GM21423 (cell line): Measurements from ENCODE around the gene C1RL.
A peak's percentile ranks its signal among the peaks of the same experiment; 100 is the strongest.

Experiments
- ATAC-seq: cut with Tn5 transposase; IDR thresholded peaks from one replicate; pipeline ENCODE4 v1.9.1; 2021; ENCODE audit warnings: mild to moderate bottlenecking, moderate library complexity; ENCODE audit not compliant: unreplicated experiment

Gene C1RL

DNA sequence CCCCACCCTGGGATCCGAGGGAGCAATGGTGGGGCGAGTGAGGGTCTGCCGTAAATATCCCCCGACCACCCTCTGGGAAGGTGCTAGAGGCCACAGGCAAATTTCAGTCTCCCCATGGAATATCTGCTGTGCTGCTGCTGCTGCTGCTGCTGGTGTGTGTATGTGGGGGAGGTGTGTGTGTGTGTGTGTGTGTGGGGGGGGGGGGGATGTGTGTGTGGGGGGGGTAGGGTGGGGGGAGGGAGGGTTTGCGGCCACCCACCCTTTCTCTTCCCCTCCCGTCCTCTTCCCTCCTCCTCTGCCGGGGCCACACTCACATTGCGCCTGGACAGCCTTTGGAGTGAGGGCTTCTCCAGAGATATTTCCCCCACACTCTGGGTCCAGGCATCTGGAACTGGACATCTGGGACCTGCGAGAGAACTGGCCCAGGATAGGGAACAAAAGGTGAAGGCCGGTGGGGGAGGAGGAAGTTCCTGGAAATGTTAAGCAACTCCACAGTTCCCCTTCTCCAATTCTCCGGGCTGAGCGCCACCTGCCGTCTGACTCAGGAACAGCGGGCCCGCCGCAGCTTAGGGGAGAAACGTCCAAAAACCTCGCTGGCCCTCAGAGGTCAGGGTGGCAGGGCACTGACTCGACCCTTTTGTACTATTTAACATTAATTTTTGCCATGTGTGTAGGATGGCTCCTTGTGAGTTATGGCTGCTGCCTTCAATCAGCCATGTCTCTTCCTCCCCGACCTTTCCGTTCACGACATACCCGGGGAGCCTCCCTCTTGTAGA lies at the start of gene C1RL:
Gene C1RL, minus strand, starts transcription at position 419 of the 776 bp plus-strand sequence. Its CDS starts 34 bp downstream, at position 385.
- no peak for ATAC-seq

- ATAC-seq: no peak
Observed at GRCh38 chr12:7157391-7157790, 48.4 kb upstream of the C1RL start.

- no peak for ATAC-seq
Observed at GRCh38 chr12:7156259-7157197, 47.5 kb upstream of the C1RL start.

DNA sequence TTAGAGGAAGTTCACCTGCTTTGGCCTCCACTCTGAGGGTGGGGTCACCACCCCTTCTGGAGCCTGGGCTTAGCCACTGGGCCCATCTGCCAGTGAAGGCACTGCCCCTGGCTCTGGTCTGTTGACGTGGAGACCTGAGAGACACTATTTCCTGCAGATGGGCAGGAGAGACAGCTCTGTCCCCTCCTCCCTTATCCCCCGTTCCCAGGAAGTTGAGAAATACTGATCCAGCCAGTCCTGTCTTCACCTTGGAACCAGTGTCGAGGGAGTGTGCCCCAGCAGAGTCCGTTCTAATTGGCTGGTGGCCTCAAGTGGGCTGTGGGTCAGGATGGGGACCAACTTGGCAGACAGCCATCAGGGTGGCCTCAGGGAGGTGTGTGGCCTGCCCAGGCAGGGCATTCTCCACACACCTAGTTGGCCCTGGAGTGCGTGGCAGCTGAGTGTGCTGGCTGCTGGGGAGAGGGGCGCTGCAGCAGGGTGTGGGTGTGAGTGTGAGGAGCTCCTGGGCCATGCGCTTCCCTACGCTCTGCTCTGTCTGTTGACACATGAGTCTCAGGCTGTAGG lies 46.5 kb upstream of the C1RL start:
- ATAC-seq: no peak

- ATAC-seq: no peak
Observed at GRCh38 chr12:7154901-7155470, 46.0 kb upstream of the C1RL start.

GRCh38 chr12:7154042-7154441 lies 45.0 kb upstream of the C1RL start:
- ATAC-seq: no peak

DNA sequence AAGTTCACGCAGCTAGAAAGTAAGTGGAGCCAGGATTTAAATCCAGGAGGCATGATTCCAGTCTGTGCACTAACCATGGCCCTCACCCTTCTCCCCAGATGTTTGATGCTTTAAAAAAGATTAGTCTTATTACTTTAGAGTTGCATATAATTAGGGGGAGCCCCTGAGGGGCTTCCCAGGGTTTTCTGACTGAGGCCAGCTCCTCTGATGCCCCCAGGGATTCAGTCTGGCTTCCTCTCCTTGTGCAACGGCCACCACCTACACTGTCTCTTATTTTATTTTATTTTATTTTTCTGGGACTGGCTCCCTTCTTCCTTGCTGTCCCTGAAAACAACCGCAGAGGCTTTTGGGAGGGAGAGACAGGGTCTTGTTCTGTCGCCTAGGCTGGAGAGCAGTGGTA lies 43.8 kb upstream of the C1RL start:
- no peak for ATAC-seq

DNA sequence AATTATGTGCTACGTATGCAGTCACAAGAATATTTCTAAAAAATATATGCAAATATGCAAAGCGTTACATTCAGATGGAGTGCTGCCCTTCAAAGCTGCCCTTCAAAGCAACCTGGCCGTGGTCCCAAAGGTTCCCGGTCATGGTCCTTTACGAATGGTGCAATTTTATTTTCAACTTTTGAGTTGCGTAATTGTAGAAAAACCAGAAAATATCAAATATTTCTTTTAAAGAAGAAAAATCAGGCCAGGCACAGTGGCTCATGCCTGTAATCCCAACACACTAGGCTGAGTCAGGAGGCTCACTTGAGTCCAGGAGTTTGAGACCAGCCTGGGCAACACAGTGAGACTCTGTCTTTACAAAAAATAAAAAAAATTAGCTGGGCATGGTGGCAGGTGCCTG lies 42.5 kb upstream of the C1RL start:
- ATAC-seq: no peak

- no peak for ATAC-seq
Observed at GRCh38 chr12:7150841-7151240, 41.8 kb upstream of the C1RL start.

- ATAC-seq: no peak
Observed at GRCh38 chr12:7150356-7150755, 41.3 kb upstream of the C1RL start.

DNA sequence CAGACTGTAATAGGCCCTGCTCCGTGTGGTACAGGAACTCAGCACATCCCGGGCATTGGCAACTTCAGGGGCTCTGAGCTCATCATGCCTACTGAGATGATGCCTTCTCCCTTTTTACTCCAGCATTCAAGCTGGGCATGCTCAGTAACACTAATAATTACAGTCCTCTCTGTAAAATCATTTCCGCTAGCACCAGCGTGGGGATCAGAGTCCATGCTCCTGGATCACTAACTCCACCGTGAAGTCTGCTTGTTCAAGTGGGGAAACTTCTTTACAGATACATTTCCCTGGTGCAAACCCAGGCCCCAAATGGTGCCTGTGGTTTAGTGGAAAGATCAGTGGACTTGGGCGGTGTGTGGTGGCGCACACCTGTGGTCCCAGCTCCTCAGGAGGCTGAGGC lies 37.9 kb upstream of the C1RL start:
- ATAC-seq: no peak

DNA sequence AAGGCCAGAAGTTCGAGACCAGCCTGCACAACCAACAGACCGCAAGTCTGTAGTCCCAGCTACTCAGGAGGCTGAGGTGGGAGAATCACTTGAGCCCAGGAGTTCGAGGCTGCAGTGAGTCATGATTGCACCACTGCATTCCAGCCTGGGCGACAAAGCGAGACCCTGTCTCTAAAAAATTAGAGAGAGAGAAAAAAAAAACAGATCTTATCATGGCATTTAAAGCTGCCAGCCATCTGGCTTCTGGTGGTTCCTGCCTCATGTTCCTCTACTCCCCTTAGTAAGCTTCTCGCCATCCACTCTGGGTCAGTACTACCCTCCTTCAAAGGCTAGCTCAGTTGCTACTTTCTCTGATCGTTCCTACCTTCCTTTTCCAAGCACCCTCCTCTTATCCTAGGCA lies 37.2 kb upstream of the C1RL start:
- no peak for ATAC-seq

- ATAC-seq: no peak
Observed at GRCh38 chr12:7145671-7146070, 36.7 kb upstream of the C1RL start.

GRCh38 chr12:7144414-7145120 lies 35.6 kb upstream of the C1RL start:
- ATAC-seq: no peak

DNA sequence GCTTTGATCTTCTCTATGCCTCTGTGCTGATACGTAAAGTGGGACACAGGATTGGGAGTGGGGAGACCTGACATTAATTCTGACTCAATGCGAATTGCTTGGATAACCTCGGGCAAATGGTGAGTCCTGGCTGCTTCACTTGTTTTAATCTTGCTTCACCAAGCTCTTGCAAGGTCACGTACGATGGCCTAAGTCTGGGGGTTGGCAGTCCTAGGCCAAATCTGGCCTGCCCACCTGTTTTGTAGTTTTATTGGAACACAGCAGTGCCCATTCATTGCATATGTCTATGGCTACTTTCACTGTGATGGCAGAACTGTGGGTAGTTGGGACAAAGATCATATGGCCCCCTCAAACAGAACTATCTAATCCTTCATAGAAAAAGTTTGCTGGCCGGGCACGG lies 34.5 kb upstream of the C1RL start:
- no peak for ATAC-seq

- no peak for ATAC-seq
Observed at GRCh38 chr12:7142809-7143465, 33.9 kb upstream of the C1RL start.

GRCh38 chr12:7142056-7142644 lies 33.1 kb upstream of the C1RL start:
- peak; percentile 52 for ATAC-seq

DNA sequence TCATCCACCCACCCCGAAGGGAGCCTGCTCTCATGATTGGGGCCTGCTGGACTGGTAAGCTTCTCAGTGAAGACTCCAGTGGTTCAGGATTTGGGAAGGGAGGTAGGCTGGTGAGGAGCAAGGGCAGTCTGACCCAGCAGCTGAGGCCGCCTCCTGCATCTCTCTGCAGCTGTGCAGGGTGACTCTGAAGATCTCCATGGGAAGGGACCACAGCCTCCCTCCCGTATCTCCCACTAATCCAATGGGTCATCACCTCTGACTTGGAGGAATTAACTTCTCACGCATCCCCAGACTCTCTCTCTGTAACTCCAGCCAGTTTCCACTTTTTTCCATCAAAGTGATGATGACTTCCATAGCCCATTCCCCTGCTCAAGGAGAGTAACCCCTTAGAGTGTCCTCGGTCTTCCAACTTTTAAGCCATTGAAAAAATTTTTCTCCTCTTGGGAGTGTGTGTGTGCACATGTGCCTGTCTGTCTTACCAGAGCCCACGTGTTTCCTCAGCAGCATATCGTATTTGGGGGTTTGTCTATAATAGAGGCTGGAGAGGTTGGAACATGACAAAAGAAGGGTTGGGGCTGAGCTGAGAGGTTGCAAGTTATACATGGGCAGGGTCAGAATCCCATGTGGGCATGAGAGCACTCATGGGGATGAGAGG lies 32.5 kb upstream of the C1RL start:
- ATAC-seq: no peak

DNA sequence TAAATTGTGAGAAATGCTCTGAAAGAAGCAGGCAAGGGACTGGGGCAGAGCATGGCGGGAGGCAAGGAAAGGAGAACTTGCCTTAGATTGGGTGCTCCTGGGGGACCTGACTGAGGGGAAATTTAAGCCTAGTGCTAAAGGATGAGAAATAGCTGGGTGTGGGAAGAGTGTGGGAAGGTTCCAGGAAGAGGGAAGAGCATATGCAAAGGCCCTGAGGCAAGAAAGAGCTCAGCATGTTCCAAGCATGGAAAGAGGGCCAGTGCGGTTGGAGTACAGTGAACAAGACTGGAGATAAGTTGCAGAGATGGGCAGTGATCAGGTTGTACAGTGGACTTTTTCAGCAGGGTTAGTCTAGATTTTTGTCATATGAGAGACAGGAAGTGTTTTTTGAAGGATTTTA lies 30.2 kb upstream of the C1RL start:
- ATAC-seq: no peak
